H1 (cell line): ENCODE results near the gene NUTM1. TPM values are rescaled to one million over a fixed set of nuclear protein-coding genes. Genes with fewer than 3 reads are reported as not detected.

Experiments
- polyA plus RNA-seq, 7 experiments: library from polyadenylated mRNA; depleted of rRNA in 3 of 7; stranded (reverse) in 5 of 7; unstranded in 2 of 7; fragments of >200 nt in 5 of 7; fragments of 200-250 nt in 2 of 7; gene quantifications; 1 replicate in 5 of 7; 2 replicates in 1 of 7; 4 replicates in 1 of 7; pipeline versions ENCODE4 v1.2.1 to v1.2.3, GENCODE V29; 2011 to 2013; ENCODE audit warnings: missing spikeins in 2 of 7, mixed read lengths in 2 of 7
- total RNA-seq: library from RNA; stranded (reverse); fragmentation: NEBNext Ultra II Directional; extraction: Animal tissue kit (Norgen Biotek cat#: 25700); gene quantifications from 2 replicates; pipeline ENCODE4 v1.2.1, GENCODE V29; 2021
- TF ChIP-seq, protein P1 (sequence below): IDR thresholded peaks from 2 replicates; pipeline ENCODE4 v1.6.1; 2012; ENCODE audit warnings: inconsistent platforms

The NUTM1 gene
- total and polyA plus RNA-seq, 2 of the 8 experiments (the other 6 are each of a cell fraction or from before 2014, with no cell fraction given): 0.39 to 0.60 TPM

GRCh38 chr15:34338347-34338746, 4.8 kb upstream of the NUTM1 start (continued):
- TF ChIP-seq, protein P1, sequence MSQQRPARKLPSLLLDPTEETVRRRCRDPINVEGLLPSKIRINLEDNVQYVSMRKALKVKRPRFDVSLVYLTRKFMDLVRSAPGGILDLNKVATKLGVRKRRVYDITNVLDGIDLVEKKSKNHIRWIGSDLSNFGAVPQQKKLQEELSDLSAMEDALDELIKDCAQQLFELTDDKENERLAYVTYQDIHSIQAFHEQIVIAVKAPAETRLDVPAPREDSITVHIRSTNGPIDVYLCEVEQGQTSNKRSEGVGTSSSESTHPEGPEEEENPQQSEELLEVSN: no peak
- TF ChIP-seq, all 59 proteins: peak for 0
